GM19455 (cell line): Measurements from ENCODE around the gene COL11A1.
"Not testable (repeated sequence)": the region's sequence is repeated elsewhere in the genome, so short reads cannot be mapped to it uniquely, and the experiment has no call there.

Source experiments
- ATAC-seq: cut with Tn5 transposase; IDR thresholded peaks from one replicate; pipeline ENCODE4 v1.9.1; 2021; ENCODE audit not compliant: unreplicated experiment

Gene COL11A1

DNA sequence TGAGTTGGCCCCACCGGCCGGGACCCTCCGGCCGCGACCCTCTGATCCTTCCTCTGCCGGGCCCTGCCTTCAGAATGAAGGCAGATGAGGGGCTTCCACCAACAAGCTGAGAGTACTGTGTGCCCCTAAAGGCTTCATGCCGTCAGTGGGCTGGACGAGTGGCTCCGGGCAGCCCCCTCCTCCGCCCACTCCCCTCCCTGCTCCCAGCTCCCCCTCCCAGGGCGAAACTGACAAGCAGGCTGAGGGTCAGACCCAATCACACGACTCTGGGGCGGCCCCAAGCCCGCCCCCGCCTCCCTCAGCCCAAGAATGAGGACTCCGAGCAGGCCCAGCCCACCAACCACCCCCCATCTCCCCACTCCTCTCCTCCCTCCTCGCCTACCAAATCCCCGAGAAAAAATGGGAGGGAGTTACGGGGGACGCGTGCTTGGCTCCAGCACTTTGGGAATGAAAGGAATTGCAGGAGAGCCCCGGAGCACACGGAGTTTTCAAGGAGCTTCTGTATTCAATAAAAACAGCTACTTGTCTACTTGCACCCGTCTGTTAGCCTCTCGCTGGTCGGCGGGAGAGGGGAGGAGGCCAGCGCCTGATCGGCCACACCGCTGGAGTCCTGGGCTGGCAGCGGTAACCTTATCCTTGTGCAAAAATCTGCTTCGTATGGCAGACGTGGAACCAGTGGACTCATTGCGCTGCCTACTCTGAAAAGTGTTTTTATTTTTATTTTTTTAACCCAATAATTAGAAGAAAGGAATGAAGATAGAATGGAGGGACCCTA, at the start of gene COL11A1:
TSS of gene COL11A1 (minus strand) at position 147 of the 775 bp plus-strand sequence. CDS start 344 bp downstream, outside the sequence.
- no peak for ATAC-seq

DNA sequence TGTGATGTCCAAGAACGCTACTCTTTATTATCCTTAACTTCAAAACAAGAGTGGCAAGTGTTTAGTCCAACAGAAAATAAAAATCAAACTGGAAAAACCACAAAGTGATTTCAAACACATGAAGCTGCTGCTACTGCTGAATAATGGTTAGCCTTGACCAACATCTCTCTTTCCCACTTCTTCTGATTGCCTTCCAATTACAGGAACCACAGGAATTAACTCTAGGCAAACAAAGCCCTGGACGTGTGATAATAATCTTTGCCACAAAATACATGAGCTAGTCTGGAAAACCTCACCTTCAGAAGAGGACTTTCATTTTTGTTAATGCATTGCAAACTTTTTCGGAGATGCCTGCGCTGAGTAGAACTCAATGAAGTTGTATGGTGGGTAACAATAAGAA, 48.6 kb upstream of the COL11A1 start:
- ATAC-seq, result no peak

DNA sequence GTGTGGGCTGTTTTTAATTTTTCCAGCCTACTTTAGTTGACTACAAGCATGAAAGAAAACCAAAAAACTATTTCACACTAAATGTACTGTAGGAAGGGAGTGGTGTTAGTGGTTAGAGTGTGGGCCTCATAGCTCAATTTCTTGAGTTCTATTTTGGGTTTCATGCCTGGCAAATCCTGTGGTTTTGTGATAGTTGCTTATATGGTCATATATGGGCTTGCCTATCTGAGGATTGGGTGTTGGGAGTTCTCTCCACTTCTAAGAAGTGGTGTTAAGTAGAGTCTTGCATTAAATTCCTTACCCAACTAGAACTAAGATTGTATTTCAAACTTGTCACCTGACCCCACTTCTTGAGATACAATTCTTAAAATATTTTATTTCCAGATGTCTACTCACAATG, 37.8 kb upstream of the COL11A1 start:
- no peak for ATAC-seq

DNA sequence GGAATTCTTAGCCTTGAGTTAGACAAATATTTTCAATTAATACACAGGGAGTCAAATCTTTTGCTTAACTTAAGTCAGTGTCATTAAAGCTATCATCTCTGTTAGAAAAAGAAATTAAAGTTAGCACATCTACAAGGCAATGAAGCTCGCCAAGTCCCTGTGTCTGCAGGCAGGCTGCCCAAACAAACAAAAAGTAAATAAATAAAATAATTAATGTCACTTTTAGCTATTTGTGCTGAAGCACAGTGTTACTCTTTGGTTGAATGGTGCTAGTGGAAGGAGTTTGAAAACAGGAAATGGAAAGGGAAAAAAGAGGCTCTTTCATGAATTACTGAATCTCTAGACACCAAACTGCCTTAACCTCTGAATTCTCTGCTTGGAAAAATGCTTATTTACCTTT, 37.1 kb upstream of the COL11A1 start:
- no peak for ATAC-seq

DNA sequence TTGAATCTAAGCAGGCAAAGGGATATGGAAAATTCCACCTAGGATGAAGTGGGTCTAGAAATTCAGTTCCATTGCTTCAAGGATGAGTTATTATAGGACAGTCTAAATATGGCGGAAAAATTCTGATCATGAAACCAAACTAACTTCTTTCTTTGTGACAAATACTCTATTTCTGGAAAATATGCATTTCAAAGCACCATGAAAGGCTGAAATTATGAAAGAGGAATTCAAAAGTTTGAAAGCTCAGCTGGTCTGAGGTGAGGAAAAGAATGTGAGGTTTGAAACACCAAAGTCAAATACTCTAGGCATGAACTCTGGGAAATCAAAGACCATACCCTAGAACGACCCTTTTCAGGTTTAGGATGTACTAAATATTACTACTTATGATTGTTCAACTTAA, 36.4 kb upstream of the COL11A1 start:
- no peak for ATAC-seq

DNA sequence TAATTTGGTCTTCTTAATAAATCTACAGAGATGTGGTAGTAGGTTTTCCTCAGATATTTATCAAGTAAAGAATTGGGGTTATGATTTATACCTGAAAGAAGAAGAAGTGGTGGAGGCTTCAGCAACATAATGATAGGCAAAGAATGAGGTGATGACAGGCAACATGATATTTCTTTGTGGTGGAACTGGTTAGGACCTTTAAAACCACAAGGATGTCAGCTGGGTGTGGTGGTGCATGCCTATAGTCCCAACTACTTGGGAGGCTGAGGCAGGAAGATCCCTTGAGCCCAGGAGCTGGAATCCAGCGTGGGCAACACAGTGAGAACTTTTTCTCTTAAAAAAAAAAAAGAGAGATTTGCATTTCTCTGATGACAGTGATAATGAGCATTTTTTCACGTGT, 34.1 kb upstream of the COL11A1 start:
- ATAC-seq, result no peak

DNA sequence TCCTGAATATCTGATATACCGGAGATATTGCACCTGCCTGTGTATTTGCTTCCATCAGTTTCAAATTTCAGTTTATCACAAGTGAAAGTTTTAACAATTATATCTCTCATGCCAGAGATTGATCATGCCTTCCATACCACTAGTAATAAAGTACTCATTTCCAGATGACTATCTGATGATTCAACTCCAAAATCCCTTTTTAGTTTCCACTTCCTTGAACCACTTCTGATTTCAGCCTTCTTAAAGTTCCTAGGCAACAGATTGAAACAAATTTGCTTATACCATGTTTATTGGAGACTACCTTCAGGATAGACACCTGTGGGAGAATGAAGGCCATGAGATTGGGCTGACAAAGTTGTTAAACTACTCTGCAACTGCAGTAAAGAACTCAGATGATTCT, 21.5 kb upstream of the COL11A1 start:
- no peak for ATAC-seq

DNA sequence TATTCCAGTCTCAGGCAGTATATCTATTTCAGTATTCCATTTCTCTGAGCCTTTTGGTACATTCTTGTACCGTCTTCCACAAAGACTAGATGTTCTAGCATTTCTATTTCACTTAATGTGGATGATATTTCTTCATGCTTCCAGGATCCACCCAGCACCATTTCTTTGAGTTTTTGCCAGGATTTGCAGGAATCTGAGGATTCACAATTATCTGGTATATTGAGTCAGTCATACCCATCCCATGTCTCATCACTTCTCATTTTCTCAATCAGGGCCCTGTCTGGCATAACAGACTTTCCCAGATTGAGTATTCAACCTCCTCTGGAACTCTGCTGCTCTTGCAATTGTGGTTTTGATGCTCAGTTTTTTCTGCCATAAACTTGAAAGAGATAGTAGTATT, 20.9 kb upstream of the COL11A1 start:
- ATAC-seq, result no peak

DNA sequence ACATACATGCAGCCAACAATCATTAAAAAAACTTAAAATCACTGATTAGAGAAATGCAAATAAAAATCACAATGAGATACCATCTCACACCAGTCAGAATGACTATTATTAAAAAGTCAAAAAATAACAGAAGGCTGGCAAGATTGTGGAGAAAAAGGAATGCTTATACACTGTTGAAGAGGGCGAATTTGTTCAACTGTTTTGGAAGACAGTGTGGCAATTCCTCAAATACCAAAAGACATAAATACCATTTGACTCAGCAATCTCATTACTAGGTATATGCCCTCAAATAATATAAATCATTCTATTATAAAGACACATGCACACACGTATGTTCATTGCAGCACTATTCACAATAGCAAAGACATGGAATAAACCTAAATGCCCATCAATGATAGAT, 19.9 kb upstream of the COL11A1 start:
- ATAC-seq, result not testable (repeated sequence)

DNA sequence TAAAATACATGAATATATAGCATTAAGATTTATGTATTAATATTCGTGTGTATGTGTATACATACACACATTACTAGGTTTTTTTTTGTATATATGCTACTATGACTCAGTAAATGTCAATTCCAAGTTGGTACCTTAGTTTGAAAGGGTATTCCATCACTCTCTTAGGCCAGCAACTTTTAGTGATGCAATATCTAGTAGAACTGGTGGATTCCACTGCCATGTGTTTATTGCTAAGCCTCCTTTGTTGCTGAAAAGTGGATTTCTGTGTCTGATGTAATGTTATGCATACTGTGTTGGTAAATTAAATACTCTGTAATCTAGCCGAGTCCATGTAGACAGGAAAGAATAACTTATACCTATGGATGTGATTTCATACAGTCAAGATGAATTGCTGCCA, 16.9 kb upstream of the COL11A1 start:
- ATAC-seq, result no peak

DNA sequence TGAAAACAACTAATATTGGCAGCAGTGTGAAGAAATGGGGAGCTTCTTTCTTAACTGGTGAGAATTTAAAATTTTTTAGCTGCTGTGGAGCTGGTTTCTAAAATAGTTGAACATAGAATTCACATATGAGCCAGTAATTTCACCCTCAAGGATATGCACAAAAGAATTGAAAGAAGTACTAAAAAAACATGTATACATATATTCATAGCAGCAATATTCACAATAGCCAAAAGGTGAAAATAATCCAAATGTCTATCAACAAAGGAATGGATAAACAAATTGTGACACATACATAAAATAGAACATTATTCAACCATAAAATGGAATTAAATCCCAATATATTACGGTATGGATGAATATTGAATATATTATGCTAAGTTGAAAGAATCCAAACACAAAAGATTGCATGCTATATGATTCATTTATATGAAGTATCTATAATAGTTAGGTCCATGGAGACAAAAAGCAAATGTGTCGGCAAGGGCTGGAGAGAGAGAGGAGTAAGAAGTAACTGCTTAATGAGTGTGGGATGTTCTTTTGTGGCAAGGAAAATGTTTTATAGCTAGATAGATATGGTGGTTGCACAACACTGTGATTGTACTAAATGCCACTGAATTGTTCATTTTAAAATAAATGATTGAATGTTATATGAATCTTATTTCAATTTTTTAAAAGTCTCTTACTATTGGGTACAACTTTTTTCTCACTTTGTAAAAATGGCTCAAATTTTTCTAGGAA, 14.8 kb upstream of the COL11A1 start:
- ATAC-seq, result no peak

DNA sequence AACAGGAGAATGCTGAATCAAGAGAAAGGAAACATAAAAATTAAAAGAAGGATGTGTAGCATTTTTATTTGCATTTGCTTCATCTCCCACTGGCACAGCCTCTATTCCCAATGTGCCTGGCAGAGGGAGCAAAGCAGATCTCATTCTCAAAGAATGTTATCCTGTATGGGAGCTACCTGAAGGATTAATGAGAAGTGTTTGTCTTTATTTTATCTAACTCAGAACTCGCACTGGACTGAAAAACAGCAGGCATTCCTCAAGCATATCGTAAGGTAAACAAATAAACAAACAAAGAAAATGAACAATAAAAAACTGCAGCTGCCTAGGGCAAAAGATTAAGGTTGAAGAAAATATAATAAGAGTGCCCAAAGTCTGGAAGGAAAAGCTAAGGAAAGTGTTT, 12.7 kb upstream of the COL11A1 start:
- ATAC-seq, result no peak

DNA sequence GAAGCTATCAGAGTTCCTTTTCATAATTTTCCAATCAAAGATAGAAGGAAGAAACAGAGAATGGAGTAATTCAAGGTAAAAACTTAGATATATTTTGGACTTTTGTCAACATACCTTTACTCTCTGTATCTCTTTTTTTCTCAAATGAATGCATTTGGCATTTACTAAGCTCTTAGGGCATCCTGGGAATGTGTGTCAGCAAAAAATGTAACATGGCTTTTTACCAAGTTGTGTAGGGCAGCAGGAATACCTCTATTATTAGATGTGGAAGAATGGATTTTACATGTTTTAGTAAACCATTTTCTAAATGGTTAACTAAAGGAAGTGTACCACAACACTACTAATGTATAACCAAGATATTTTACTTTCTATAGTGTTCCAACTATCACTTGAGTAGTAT, 4.2 kb upstream of the COL11A1 start:
- no peak for ATAC-seq

DNA sequence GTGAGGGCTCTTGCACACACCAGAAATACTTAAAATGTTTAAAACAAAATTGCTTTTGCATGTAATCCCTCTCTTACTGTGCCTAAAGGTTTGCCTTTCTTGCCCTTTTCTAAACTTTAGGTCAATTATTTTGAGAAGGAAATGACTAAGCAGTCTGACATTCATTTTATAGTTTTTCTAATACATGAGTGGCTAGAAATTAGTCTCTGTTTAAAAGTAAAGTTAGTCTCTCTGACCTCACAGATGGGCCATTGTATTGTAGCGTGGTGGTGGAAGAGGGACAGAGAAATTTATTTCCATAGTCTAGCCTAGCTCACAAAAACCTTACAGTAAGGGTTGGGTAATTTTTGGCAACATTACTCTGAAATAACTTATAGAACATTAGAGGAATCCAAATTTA, 3.6 kb upstream of the COL11A1 start:
- ATAC-seq, result no peak

DNA sequence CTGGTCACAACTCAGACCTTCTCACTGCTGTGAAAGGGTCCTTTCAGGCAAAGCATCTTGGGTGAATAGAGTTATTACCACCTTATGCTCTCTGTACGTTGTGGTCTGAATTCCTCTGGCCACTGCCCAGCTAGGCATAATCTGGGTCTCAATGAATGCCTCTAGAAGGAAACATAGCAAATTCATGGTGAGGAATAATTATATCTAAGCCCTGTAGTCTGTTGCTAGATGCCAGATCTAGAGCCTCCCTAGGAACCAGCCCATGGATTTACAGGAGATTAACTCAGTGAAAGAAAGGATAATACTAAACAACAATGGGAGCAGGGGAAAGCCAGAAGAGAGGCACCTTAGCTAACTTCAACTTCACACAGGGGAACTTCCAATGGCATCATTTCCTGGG, 2.4 kb upstream of the COL11A1 start:
- ATAC-seq, result no peak

DNA sequence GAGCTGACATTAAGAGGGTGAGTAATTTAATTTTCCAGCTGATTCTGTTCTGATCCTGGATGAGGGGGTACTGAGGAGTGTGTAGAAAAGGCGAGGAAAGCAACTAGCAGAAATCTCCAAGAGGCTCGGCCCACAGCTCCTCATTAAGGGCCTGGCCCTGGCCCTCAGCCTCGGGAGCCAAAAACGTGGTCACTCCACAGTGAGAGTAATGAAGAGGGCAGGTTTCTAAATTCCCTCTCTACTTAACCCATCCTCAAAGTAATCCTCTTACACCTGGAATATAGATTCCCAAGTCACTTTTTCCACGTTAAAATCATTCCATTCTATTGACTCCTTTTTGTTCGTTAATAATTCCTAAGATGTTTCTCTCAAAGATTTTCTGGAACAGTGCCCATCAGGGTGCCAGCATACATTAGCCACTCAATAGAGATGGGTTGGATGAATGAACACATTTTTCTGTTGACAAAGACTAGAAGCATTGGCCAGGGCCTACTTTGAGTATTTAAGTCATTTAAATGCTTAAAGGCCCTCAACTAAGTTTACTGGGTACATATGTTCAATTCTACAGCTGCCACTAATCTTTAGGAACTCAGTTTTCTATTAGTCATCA, 1.1 kb upstream of the COL11A1 start:
- ATAC-seq, result no peak

DNA sequence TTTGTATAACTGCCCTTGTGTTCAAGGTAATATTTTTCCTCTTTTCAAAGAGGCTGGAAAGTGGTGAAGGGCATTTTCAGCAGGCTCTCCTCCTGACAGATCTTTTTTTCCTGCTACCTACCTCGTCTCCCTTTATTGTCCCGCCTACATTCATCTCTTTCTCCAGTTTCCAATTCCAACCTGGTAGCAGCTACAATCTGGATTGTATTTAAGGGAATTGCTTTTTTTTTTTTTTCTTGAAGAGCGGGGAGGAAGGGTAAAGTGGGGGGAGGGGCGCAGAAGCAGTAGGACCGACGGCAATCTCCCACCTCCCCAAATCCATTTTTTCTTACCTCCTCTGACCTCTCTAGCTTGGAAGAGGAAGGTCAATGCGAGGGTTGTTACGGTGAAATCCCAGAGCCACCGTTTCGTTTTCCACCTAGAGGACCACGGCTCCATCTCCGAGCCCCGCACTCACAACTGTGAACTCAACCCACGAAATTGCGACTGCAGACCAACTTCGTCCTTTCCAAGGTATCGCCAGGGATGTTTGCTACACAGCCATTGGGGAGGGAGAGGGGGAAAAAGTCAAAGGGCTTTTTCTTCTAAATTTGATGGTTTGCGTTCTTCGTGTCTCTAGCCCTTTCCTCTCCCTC, 464 bp downstream of the COL11A1 start:
- no peak for ATAC-seq

DNA sequence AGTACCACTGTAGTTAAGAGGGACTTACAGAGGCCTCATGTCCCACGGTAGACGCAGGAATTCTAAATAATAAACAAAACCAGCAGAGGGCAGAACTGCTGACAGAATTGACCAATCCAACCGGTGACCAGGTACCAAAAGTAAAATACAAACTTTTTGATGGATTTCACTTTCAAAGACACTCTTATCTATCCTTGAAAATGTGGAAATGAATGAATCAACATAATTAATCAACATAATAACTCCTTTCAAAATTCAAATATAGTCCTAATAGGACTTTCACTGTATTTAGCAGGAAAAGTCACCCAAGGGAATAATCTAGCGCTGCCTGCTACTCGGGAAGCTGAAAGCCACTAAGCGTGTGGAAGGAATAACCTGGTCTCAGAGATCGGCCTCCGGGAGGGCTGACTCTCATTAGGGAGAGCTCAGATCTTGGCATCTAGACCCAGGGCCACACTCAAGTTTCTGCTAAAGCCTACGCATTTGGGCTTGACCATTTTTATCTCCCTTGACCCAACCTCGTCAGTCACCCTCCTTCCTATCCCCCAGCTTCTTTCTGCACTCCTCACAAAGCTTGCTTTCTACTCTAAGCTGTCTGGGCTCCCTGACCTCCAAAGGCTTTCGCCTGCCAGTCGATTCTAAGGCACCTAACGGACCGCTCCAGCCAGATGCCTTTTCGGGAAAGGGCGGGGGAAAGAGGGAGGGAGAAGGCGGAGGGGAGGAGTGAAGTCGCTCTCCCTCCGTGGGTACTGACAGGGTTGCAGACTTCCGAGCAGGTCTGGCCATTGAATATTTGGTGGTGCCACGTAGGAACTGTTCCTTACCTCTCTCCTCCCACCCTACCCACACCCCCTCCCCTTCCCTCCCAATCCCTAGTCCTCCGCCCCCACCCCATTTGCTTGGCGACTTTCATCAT, 1.6 kb downstream of the COL11A1 start:
- ATAC-seq, result peak; percentile 79

DNA sequence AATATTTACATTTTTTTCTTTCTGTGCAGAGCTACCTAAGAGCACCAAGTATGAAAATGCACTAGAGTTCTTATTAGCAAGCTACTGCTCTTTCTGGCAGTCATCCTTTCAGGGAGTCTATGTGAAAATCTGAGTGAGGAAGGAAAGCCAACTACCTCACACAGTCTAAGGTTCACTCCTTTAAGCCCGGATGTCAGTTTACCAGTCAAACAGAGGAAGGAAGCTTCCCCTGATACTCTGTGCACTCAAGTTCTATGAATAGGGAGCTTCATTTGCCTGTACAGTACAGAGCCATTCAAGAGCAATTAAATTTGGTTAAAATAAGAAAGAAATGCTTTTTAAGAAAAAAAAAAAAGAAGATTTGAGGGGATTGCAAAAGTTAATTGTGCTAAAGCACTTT, 6.9 kb downstream of the COL11A1 start:
- ATAC-seq, result no peak

DNA sequence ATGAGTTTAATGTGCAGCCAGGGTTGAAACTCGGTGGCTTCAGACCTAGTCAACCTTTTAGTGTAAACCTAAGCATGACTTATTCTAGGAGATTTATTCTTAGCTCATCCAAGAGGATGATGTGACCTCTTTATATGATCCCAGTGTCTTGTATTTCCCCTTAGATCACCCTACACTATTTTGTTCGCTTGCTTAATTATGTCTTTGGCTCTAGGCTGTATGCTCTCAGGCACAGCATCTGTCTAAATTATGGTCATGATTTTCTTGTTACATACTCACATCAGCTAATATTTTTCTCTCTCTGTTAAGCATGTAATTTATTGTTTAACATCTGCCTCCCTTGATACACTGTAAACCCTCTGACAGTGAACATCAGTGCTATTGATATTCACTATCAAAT, 19.1 kb downstream of the COL11A1 start:
- no peak for ATAC-seq

DNA sequence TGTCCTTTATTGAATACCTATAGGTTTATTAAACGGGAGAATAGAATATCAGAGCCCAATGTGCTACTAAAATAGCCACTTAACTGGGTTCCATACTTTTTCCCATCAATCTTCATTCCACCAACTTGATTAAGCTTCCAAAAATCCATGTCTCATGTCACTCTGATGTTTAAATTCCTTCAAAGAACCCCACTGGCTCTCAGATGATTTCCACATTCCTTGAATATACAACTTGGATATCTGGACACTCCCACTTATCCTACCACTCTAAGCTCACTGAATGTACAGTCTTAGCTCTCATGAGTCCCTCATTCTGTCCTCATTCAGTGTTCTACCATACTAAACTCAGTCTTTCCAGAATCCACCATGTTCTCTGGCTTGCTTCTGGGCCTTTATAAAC, 21.1 kb downstream of the COL11A1 start:
- ATAC-seq, result no peak
